HT-29 (cell line): Measurements from ENCODE around the gene ADCY2. TPM values are rescaled to one million over a fixed set of nuclear protein-coding genes. Genes with fewer than 3 reads are reported as not detected.

Experiments used
- DNase-seq: peaks from one replicate; pipeline ENCODE4 v3.0.0-alpha.2; 2015; ENCODE audit warnings: low spot score
- total RNA-seq: library from RNA; depleted of rRNA; stranded (reverse); fragments of >200 nt; shearing (Covaris generic); gene quantifications from 2 replicates; pipeline ENCODE4 v1.2.3, GENCODE V29; 2014

ADCY2 gene
- total RNA-seq, 1 experiment from 2014 or later, result not detected

- DNase-seq, result no peak
These were observed 267.9 kb downstream of the ADCY2 start for GRCh38 chr5:7663808-7664207.

- no peak for DNase-seq
These were observed 268.3 kb downstream of the ADCY2 start for GRCh38 chr5:7664208-7664607.

- DNase-seq, result no peak
These were observed 271.4 kb downstream of the ADCY2 start for GRCh38 chr5:7667216-7667767.

GRCh38 chr5:7668161-7668560 is 272.2 kb downstream of the ADCY2 start:
- DNase-seq, result no peak

GRCh38 chr5:7668627-7669026 is 272.7 kb downstream of the ADCY2 start:
- DNase-seq, result no peak

- no peak for DNase-seq
These were observed 275.5 kb downstream of the ADCY2 start for GRCh38 chr5:7671381-7671993.

- no peak for DNase-seq
These were observed 277.7 kb downstream of the ADCY2 start for GRCh38 chr5:7673658-7674057.

GRCh38 chr5:7676455-7676854 is 280.5 kb downstream of the ADCY2 start:
- no peak for DNase-seq

GRCh38 chr5:7678030-7678429 is 282.1 kb downstream of the ADCY2 start:
- no peak for DNase-seq

GRCh38 chr5:7679663-7680062 is 283.7 kb downstream of the ADCY2 start:
- no peak for DNase-seq

- DNase-seq, result no peak
These were observed 284.3 kb downstream of the ADCY2 start for GRCh38 chr5:7680260-7680659.

- DNase-seq, result no peak
These were observed 286.4 kb downstream of the ADCY2 start for GRCh38 chr5:7682379-7682778.

- no peak for DNase-seq
These were observed 287.8 kb downstream of the ADCY2 start for GRCh38 chr5:7683753-7684152.

- DNase-seq, result no peak
These were observed 288.9 kb downstream of the ADCY2 start for GRCh38 chr5:7684826-7685225.

- peak; percentile 17 for DNase-seq
These were observed 290.9 kb downstream of the ADCY2 start for GRCh38 chr5:7686794-7687193.

GRCh38 chr5:7690557-7690956 is 294.6 kb downstream of the ADCY2 start:
- no peak for DNase-seq

- DNase-seq, result no peak
These were observed 309.3 kb downstream of the ADCY2 start for GRCh38 chr5:7705261-7705660.

- no peak for DNase-seq
These were observed 309.8 kb downstream of the ADCY2 start for GRCh38 chr5:7705736-7706135.

GRCh38 chr5:7706256-7706655 is 310.3 kb downstream of the ADCY2 start:
- DNase-seq, result no peak

- no peak for DNase-seq
These were observed 318.2 kb downstream of the ADCY2 start for GRCh38 chr5:7714119-7714518.

- DNase-seq, result no peak
These were observed 318.8 kb downstream of the ADCY2 start for GRCh38 chr5:7714697-7715096.

- no peak for DNase-seq
These were observed 321.8 kb downstream of the ADCY2 start for GRCh38 chr5:7717691-7718090.

GRCh38 chr5:7728076-7728475 is 332.1 kb downstream of the ADCY2 start:
- DNase-seq, result no peak
